ENCODE measurements around the gene FN1.

DNA sequence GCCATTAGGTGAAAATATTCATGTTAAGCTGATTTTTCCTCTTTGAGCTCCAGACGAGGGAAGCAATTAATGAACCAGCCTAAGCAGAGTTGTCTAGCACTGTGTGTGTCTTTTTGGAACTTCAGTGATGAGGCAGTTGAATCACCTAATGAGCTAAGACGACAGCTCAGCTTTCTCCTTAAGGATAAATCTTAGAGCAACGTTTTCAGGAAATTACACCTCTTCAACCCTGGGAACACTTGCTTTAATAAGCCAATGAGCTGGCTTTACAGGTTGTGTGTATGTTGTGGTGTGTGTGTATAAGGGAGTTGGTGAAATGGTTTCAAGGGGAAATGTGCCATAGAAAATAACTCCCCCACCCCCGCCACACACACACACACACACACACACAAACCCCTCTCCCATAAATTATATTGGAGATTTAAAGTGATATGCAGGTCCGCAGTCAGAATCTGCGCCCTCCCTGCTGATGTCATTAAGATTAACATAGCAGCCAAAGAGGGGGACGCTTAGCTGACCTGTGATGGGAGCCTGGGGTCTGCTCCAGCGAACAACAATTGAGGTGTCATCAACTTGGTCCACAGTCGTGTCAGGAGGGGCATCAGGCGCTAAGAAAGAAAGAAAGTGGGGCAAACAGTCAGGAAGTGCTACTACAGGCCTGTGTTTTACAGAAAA lies 28.1 kb downstream of the FN1 start:
- TF ChIP-seq, protein P1, sequence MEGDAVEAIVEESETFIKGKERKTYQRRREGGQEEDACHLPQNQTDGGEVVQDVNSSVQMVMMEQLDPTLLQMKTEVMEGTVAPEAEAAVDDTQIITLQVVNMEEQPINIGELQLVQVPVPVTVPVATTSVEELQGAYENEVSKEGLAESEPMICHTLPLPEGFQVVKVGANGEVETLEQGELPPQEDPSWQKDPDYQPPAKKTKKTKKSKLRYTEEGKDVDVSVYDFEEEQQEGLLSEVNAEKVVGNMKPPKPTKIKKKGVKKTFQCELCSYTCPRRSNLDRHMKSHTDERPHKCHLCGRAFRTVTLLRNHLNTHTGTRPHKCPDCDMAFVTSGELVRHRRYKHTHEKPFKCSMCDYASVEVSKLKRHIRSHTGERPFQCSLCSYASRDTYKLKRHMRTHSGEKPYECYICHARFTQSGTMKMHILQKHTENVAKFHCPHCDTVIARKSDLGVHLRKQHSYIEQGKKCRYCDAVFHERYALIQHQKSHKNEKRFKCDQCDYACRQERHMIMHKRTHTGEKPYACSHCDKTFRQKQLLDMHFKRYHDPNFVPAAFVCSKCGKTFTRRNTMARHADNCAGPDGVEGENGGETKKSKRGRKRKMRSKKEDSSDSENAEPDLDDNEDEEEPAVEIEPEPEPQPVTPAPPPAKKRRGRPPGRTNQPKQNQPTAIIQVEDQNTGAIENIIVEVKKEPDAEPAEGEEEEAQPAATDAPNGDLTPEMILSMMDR (IDR thresholded peaks at IDR 0.05; ENCODE audit: control extremely low read depth in 1 of 3, insufficient read depth in 1 of 3, low read depth in 1 of 3, low read length in 3 of 3) = no peak
- TF ChIP-seq EZH2 (IDR thresholded peaks at IDR 0.05; ENCODE audit: low read depth, low read length, severe bottlenecking) (no peak), TCF12 (IDR thresholded peaks at IDR 0.05; ENCODE audit: low read depth, low read length) (no peak), SP1 (IDR thresholded peaks at IDR 0.05; ENCODE audit: low read depth, low read length) (no peak), HDAC2 (IDR thresholded peaks at IDR 0.05; ENCODE audit: borderline replicate concordance in 1 of 2, low read depth in 2 of 2, low read length in 2 of 2) (no peak), NRF1 (IDR thresholded peaks at IDR 0.05; ENCODE audit: low read depth, low read length) (no peak), CEBPB (IDR thresholded peaks at IDR 0.05; ENCODE audit: low read depth, low read length) (no peak), CHD2 (IDR thresholded peaks at IDR 0.05; ENCODE audit: low read length) (no peak)
